Colonic mucosa (tissue), 4 donors: ENCODE results near the gene LRFN2. TPM values are rescaled to one million over a fixed set of nuclear protein-coding genes. Genes with fewer than 3 reads are reported as not detected.

ENCODE experiments used
- DNase-seq: peaks from one replicate; pipeline ENCODE4 v3.0.0-alpha.2; 2020
- H3K27ac ChIP-seq: fragments of 200-600 bp; one replicate; pipeline ENCODE4 v1.8.0; 2021
- H3K27me3 ChIP-seq: fragments of 200-600 bp; one replicate; pipeline ENCODE4 v1.8.0; 2021
- H3K36me3 ChIP-seq: fragments of 200-600 bp; one replicate; pipeline ENCODE4 v1.8.0; 2021
- H3K4me1 ChIP-seq: fragments of 200-600 bp; one replicate; pipeline ENCODE4 v1.8.0; 2021; ENCODE audit warnings: mild to moderate bottlenecking
- H3K4me3 ChIP-seq: fragments of 200-600 bp; one replicate; pipeline ENCODE4 v1.8.0; 2021
- H3K9ac ChIP-seq, 2 donors: one replicate each; pipeline ENCODE4 v1.7.0; 2013; ENCODE audit warnings: control low read depth in 2 of 2, low read depth in 2 of 2, low read length in 2 of 2
- H3K9me3 ChIP-seq: fragments of 200-600 bp; one replicate; pipeline ENCODE4 v1.8.0; 2021
- CTCF ChIP-seq: fragments of 200-600 bp; IDR thresholded peaks from one replicate; pipeline ENCODE4 v1.8.0; 2022; ENCODE audit warnings: antibody characterized with exemption, mild to moderate bottlenecking
- intact Hi-C: fragments of 100-400 bp; cut with DNase I; formaldehyde crosslinking; loops from one replicate; pipeline ENCODE4 v1.14.1; 2022
- total RNA-seq, 2 donors: library from RNA; stranded (reverse); fragmentation: NEBNext Ultra II Directional in 1 of 2; extraction: Animal tissue kit (Norgen Biotek cat#: 25700) in 1 of 2; gene quantifications; one replicate each; pipeline ENCODE4 v1.2.1, GENCODE V29; 2021
- donor health status: healthy.
- donor health status: DM: no; HTN: no; CAD: no.
- donor health status: DM: no; HTN: no; CAD: no.

Gene LRFN2
- total RNA-seq, 2 donors from 2014 or later = 0.21 to 0.22 TPM

- TF ChIP-seq CTCF = no peak
- intact Hi-C loops = no loop called here
- no peak for DNase-seq
- Histone ChIP-seq H3K4me1 (no peaks in the 10 kb centered on the region), H3K27ac (no peak overlapping the region), H3K9me3 (no peaks in the 10 kb centered on the region), H3K36me3 (no peaks in the 10 kb centered on the region), H3K9ac (no peak overlapping the region), H3K27me3 (no peaks in the 10 kb centered on the region), H3K4me3 (no peak overlapping the region)
Observed at GRCh38 chr6:40541556-40542174, 45.5 kb downstream of the LRFN2 start.

GRCh38 chr6:40540790-40541189, 46.4 kb downstream of the LRFN2 start:
- no peak for TF ChIP-seq CTCF
- intact Hi-C loops = no loop called here
- no peak for DNase-seq

GRCh38 chr6:40539853-40540252, 47.3 kb downstream of the LRFN2 start:
- Histone ChIP-seq H3K9ac (no peak overlapping the region), H3K36me3 (no peaks in the 10 kb centered on the region), H3K9me3 (no peaks in the 10 kb centered on the region), H3K4me3 (no peak overlapping the region), H3K27ac (no peak overlapping the region), H3K4me1 (no peaks in the 10 kb centered on the region), H3K27me3 (no peaks in the 10 kb centered on the region)
- no peak for TF ChIP-seq CTCF
- DNase-seq = no peak
- intact Hi-C loops = no loop called here

More at GRCh38 chr6:40540790-40541189, 46.4 kb downstream of the LRFN2 start:
- no peaks in the 10 kb centered on the region for H3K27me3 ChIP-seq
- no peaks in the 10 kb centered on the region for H3K4me1 ChIP-seq
- no peak overlapping the region for H3K9ac ChIP-seq
- H3K27ac ChIP-seq = no peak overlapping the region
- H3K9me3 ChIP-seq = no peaks in the 10 kb centered on the region
- H3K36me3 ChIP-seq = no peaks in the 10 kb centered on the region
- no peak overlapping the region for H3K4me3 ChIP-seq

- Histone ChIP-seq H3K36me3 (no peaks in the 10 kb centered on the region), H3K9me3 (no peaks in the 10 kb centered on the region), H3K27me3 (no peaks in the 10 kb centered on the region), H3K4me3 (no peak overlapping the region), H3K9ac (no peak overlapping the region), H3K27ac (no peak overlapping the region), H3K4me1 (no peaks in the 10 kb centered on the region)
- no peak for DNase-seq
- no peak for TF ChIP-seq CTCF
- intact Hi-C loops = no loop called here
Observed at GRCh38 chr6:40538556-40538955, 48.6 kb downstream of the LRFN2 start.

- intact Hi-C loops = no loop called here
- H3K27me3 ChIP-seq = no peaks in the 10 kb centered on the region
- no peak for DNase-seq
- H3K4me1 ChIP-seq = no peaks in the 10 kb centered on the region
- H3K9me3 ChIP-seq = no peaks in the 10 kb centered on the region
- H3K27ac ChIP-seq = no peak overlapping the region
- no peak overlapping the region for H3K9ac ChIP-seq
- no peaks in the 10 kb centered on the region for H3K36me3 ChIP-seq
- no peak overlapping the region for H3K4me3 ChIP-seq
- TF ChIP-seq CTCF = no peak
Observed at GRCh38 chr6:40537446-40537845, 49.7 kb downstream of the LRFN2 start.
